DOHH2 (cell line): ENCODE measurements around the gene CATSPER3.
A peak's percentile ranks its signal among the peaks of the same experiment; 100 is the strongest.

Source experiments
- H3F3A ChIP-seq: fragments of 200-600 bp; sonication (generic), shearing (Covaris generic); 2 replicates; pipeline ENCODE4 v1.6.0; 2016; ENCODE audit warnings: antibody characterized with exemption, mild to moderate bottlenecking; ENCODE audit not compliant: control insufficient read depth, insufficient read depth
- H3K27ac ChIP-seq: fragments of 200-600 bp; sonication (generic); 2 replicates; pipeline ENCODE4 v1.5.1; 2014; ENCODE audit warnings: low read depth, mild to moderate bottlenecking, low read length, moderate library complexity
- H3K27me3 ChIP-seq: fragments of 200-600 bp; sonication (generic); 2 replicates; pipeline ENCODE4 v1.6.1; 2014; ENCODE audit warnings: mild to moderate bottlenecking, low read length, mixed read lengths; ENCODE audit not compliant: control insufficient read depth
- H3K36me3 ChIP-seq: fragments of 200-600 bp; sonication (generic); 2 replicates; pipeline ENCODE4 v1.6.1; 2014; ENCODE audit warnings: mild to moderate bottlenecking, low read length, moderate library complexity, mixed read lengths; ENCODE audit not compliant: control insufficient read depth
- H3K4me1 ChIP-seq: fragments of 200-600 bp; sonication (generic); 2 replicates; pipeline ENCODE4 v1.6.1; 2014; ENCODE audit warnings: mild to moderate bottlenecking, low read length, mixed read lengths; ENCODE audit not compliant: control insufficient read depth
- H3K4me2 ChIP-seq: fragments of 200-600 bp; sonication (generic); 2 replicates; pipeline ENCODE4 v1.6.0; 2014; ENCODE audit warnings: mild to moderate bottlenecking, low read length, moderate library complexity
- H3K4me3 ChIP-seq: fragments of 200-600 bp; sonication (generic); 2 replicates; pipeline ENCODE4 v1.5.1; 2014; ENCODE audit warnings: mild to moderate bottlenecking, low read length, mixed read lengths
- H3K79me2 ChIP-seq: fragments of 200-600 bp; sonication (generic); 2 replicates; pipeline ENCODE4 v1.6.1; 2014; ENCODE audit warnings: mild to moderate bottlenecking, low read length, mixed read lengths; ENCODE audit not compliant: control insufficient read depth
- H3K9me2 ChIP-seq: fragments of 200-600 bp; sonication (generic); replicated peaks from 2 replicates; pipeline ENCODE4 v1.6.1; 2014; ENCODE audit warnings: mild to moderate bottlenecking, low read length, mixed read lengths; ENCODE audit not compliant: control insufficient read depth
- H3K9me3 ChIP-seq: fragments of 200-600 bp; sonication (generic); 2 replicates; pipeline ENCODE4 v1.6.1; 2014; ENCODE audit warnings: antibody characterized with exemption, low read length, mixed read lengths; ENCODE audit not compliant: control insufficient read depth, insufficient read depth
- H4K20me1 ChIP-seq: fragments of 200-600 bp; sonication (generic); 2 replicates; pipeline ENCODE4 v1.6.0; 2014; ENCODE audit warnings: low read depth, mild to moderate bottlenecking, antibody characterized with exemption, low read length, moderate library complexity; ENCODE audit not compliant: control insufficient read depth, insufficient read depth
- CTCF ChIP-seq: fragments of 200-600 bp; sonication (generic); IDR thresholded peaks from one replicate; pipeline ENCODE4 v1.5.1; 2014; ENCODE audit warnings: antibody characterized with exemption, mild to moderate bottlenecking, low read depth, low read length; ENCODE audit not compliant: poor library complexity, severe bottlenecking
- EZH2phosphoT487 ChIP-seq: fragments of 200-600 bp; sonication (generic); IDR thresholded peaks from 2 replicates; pipeline ENCODE4 v1.6.1; 2017; ENCODE audit warnings: borderline replicate concordance, mild to moderate bottlenecking, antibody characterized with exemption, low read length, moderate library complexity, mixed read lengths

CATSPER3 gene

GRCh38 chr5:135033901-135034235, 66.2 kb downstream of the CATSPER3 start, which contains the start of gene PITX1:
Gene PITX1 (minus strand): TSS chr5:135034228. CDS start chr5:135033881, 347 bp downstream.
- Histone ChIP-seq H3K79me2 (peaks cover 57% of the 10 kb centered on the region), H3K9me3 (no peaks in the 10 kb centered on the region), H3F3A (no peaks in the 10 kb centered on the region), H3K27me3 (no peaks in the 10 kb centered on the region), H3K9me2 (no peaks in the 10 kb centered on the region), H3K27ac (peak within 1 kb of the TSS; percentile 74), H4K20me1 (peaks cover 7% of the 10 kb centered on the region), H3K4me1 (peaks cover 34% of the 10 kb centered on the region), H3K4me3 (peak within 1 kb of the TSS; percentile 92), H3K36me3 (peaks cover 45% of the 10 kb centered on the region), H3K4me2 (peak within 1 kb of the TSS; percentile 67)
- TF ChIP-seq CTCF (no peak), EZH2phosphoT487 (no peak)

GRCh38 chr5:135034236-135034962, 66.7 kb downstream of the CATSPER3 start:
- Histone ChIP-seq H3K4me1 (peaks cover 34% of the 10 kb centered on the region), H3K4me3 (peak overlapping the region; percentile 92), H3K9me2 (no peaks in the 10 kb centered on the region), H3K27me3 (no peaks in the 10 kb centered on the region), H3K4me2 (peak overlapping the region; percentile 67), H3F3A (no peaks in the 10 kb centered on the region), H4K20me1 (peaks cover 7% of the 10 kb centered on the region), H3K36me3 (peaks cover 40% of the 10 kb centered on the region), H3K79me2 (peaks cover 52% of the 10 kb centered on the region), H3K9me3 (no peaks in the 10 kb centered on the region), H3K27ac (peak overlapping the region; percentile 56)
- TF ChIP-seq EZH2phosphoT487 (no peak), CTCF (no peak)

- H3F3A ChIP-seq = no peaks in the 10 kb centered on the region
- peaks cover 7% of the 10 kb centered on the region for H4K20me1 ChIP-seq
- no peaks in the 10 kb centered on the region for H3K27me3 ChIP-seq
- peak overlapping the region; percentile 92 for H3K4me3 ChIP-seq
- H3K9me2 ChIP-seq = no peaks in the 10 kb centered on the region
- H3K4me1 ChIP-seq = peaks cover 34% of the 10 kb centered on the region
- H3K79me2 ChIP-seq = peaks cover 45% of the 10 kb centered on the region
- no peaks in the 10 kb centered on the region for H3K9me3 ChIP-seq
- H3K36me3 ChIP-seq = peaks cover 33% of the 10 kb centered on the region
- peak overlapping the region; percentile 67 for H3K4me2 ChIP-seq
- no peak for TF ChIP-seq EZH2phosphoT487
- no peak for TF ChIP-seq CTCF
- peak overlapping the region; percentile 56 for H3K27ac ChIP-seq
Measured at GRCh38 chr5:135034963-135035677, 67.4 kb downstream of the CATSPER3 start.
